ENCODE measurements around the gene TNPO1.

TNPO1 gene

GRCh38 chr5:72871366-72872024, 55.0 kb downstream of the TNPO1 start:
- H3K4me3 ChIP-seq (ENCODE audit: low read depth, low read length) = no peak overlapping the region
- TF ChIP-seq, protein P1, sequence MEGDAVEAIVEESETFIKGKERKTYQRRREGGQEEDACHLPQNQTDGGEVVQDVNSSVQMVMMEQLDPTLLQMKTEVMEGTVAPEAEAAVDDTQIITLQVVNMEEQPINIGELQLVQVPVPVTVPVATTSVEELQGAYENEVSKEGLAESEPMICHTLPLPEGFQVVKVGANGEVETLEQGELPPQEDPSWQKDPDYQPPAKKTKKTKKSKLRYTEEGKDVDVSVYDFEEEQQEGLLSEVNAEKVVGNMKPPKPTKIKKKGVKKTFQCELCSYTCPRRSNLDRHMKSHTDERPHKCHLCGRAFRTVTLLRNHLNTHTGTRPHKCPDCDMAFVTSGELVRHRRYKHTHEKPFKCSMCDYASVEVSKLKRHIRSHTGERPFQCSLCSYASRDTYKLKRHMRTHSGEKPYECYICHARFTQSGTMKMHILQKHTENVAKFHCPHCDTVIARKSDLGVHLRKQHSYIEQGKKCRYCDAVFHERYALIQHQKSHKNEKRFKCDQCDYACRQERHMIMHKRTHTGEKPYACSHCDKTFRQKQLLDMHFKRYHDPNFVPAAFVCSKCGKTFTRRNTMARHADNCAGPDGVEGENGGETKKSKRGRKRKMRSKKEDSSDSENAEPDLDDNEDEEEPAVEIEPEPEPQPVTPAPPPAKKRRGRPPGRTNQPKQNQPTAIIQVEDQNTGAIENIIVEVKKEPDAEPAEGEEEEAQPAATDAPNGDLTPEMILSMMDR (IDR thresholded peaks at IDR 0.05; ENCODE audit: low read depth, low read length) = no peak

DNA sequence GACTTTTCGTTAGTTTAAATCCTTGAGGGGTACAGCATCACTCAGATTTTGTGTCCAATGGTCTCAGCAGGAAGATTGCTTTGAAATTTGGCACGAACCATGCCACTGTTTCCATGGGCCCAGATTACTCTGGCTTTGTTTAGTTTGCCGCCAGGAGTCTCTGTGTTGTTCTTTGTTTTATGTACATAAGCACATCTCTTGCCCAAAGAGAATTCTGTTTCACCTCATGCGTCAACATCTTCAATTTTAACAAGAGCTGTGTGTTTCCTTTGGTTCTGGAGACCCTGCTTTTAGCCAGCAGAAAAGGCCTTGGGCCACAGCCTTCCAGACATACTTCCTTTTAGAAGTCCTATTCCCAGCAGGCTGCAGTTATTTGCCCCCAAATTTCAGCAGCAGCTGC, 62.4 kb downstream of the TNPO1 start:
- TF ChIP-seq, protein P1 (IDR thresholded peaks at IDR 0.05; ENCODE audit: low read depth, low read length) = no peak
- H3K4me3 ChIP-seq (ENCODE audit: low read depth, low read length) = no peak overlapping the region

DNA sequence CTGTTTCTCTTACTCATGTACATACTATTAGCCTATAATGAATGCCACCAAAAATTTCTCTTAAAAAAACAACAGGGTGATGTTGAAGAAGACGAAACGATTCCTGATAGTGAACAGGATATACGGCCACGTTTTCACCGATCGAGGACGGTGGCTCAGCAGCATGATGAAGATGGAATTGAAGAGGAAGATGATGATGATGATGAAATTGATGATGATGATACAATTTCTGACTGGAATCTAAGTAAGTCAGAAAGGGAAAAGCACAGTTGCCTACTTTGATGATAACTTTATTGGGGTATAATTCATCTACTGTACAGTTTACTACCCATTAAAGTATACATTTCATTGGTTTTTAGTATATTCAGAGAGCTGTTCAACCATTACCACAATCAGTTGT, 66.5 kb downstream of the TNPO1 start:
- TF ChIP-seq, protein P1 (IDR thresholded peaks at IDR 0.05; ENCODE audit: low read depth, low read length) = no peak
- H3K4me3 ChIP-seq (ENCODE audit: low read depth, low read length) = no peak overlapping the region

- no peak overlapping the region for H3K4me3 ChIP-seq (ENCODE audit: low read depth, low read length)
- TF ChIP-seq, protein P1 (IDR thresholded peaks at IDR 0.05; ENCODE audit: low read depth, low read length) = no peak
Measured at GRCh38 chr5:72883850-72884249, 67.4 kb downstream of the TNPO1 start.

DNA sequence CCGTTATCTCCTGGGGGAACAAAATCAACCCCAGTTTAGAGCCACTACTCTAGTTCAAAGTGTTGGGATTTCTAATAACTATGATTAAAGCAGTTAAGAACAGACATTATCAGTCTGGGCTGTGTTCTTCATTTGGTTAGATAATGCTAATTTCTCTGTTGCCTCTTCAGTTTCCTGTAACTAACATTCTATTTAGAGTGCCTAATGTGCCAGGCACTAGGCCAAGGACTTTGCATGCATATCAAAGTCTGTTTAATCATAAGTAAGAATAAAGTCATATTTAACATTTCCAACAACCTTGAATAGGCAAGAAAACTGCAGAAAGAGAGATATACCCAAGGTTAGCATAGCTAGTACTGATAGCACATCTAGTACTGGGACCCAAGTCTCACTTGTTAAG, 68.4 kb downstream of the TNPO1 start:
- no peak overlapping the region for H3K4me3 ChIP-seq (ENCODE audit: low read depth, low read length)
- TF ChIP-seq, protein P1 (IDR thresholded peaks at IDR 0.05; ENCODE audit: low read depth, low read length) = no peak

DNA sequence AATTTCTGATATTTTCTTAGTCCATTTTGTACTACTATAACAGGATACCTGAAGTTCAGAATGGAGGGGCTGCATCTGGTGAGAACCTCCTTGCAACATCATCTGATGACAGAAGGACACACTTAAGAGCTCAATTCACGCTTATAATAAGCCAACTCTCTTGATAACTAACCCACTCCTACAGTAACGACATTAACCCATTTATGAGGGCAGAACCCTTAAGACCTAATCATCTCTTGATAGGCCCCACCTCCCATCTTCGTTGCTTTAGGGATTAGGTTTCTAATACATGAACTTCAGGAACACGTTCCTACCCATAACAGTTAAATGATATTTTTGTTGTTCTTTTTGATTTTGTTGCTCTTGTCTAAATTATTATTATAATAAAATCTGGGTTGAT, 69.4 kb downstream of the TNPO1 start:
- TF ChIP-seq, protein P1 (IDR thresholded peaks at IDR 0.05; ENCODE audit: low read depth, low read length) = no peak

DNA sequence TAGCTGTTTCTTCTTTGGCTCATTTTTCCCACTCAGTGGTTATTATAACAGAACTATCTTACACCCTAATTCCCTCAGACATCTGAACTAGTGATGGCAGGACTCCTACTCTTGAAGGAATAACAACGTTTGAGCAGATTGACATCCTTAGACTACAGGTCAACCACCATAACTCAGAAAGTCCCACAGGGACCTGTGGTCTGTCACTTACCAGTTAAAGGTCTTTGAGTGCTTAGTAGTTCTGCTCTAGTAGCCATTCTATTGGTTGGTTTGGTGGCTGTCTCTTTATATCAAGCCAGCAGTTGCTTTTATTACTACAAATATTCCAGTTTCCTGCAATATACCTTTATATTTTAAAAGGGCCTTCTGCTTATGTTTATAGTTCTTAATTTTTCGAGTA, 72.1 kb downstream of the TNPO1 start:
- H3K4me3 ChIP-seq (ENCODE audit: low read depth, low read length) = no peak overlapping the region
- TF ChIP-seq, protein P1 (IDR thresholded peaks at IDR 0.05; ENCODE audit: low read depth, low read length) = no peak

More for the DNA sequence above, 69.4 kb downstream of the TNPO1 start:
- H3K4me3 ChIP-seq (ENCODE audit: low read depth, low read length) = no peak overlapping the region

Measured in WI38 (cell line).